Activated gamma-delta T cell treated with Interleukin-2 at 50 U/mL for 16 hours (primary cell): ENCODE results near the gene ANKIB1.
"Not testable (repeated sequence)": the region's sequence is repeated elsewhere in the genome, so short reads cannot be mapped to it uniquely, and the experiment has no call there.

Source experiments
- DNase-seq: peaks from one replicate; pipeline ENCODE4 v3.0.0-alpha.2; 2020

The ANKIB1 gene

GRCh38 chr7:92245487-92246359 is at the start of gene ANKIB1, which contains the start of gene KRIT1:
ANKIB1 (plus strand) TSS chr7:92245974; CDS start chr7:92294979, 49,005 bp downstream.
KRIT1 (minus strand) TSS chr7:92245914; CDS start chr7:92242135, 3,779 bp downstream.
- peak; percentile 81 for DNase-seq

GRCh38 chr7:92200791-92201190 is 45.0 kb upstream of the ANKIB1 start:
- no peak for DNase-seq

DNA sequence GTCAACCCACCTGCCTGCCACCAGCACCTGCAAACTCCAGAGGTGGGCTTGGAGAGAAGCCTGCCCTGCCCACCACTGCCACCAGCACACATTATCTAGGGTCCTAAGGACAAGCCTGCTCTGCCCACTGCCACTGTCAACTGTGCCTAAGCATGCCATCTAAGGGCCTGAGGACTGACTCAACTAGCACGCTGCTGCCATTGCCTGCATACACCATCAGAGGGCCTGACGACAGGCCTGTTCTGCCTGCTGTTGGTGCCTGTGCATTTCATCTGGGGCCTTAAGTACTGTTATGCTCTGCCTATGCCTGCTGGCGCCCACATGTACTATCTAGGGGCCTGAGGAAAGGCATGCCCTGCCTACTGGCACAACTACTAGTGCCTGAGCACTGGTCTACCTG is 39.8 kb upstream of the ANKIB1 start:
- DNase-seq: no peak

DNA sequence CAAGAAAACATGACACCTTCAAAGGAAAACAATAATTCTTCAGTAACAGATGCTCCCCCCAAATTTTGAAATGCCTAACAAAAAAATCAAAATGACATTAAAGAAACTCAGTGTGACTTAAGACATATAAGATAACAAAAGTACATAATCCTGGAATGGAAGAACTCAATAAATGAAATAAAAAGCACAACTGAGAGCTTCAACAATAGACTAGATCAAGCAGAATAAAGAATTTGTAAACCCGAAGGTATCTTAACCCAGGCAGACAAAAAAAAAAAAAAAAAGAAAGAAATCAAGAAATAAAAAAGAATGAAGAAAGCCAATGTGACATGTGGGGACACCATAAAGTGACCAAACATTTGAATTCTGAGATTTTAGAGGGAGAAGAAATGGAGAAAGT is 39.1 kb upstream of the ANKIB1 start:
- no peak for DNase-seq

DNA sequence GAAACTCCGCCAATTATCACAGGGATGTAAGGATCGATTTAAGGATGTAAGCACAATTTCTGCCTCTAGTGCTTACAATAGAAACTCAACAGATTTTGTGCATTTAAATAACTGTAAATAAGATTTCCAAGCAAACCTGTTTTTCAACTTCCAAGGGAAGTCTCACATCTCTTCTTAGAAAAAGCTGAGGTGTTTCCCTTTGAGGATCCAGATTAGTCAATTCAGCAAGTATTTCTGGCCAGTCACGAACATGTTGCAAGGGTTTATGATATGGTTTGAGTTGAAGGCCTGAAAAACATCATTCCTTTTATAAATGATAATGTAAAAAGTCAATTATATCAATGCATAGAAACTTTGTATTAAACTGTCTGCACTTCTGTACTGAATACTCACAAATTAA is 24.0 kb upstream of the ANKIB1 start:
- DNase-seq: no peak

DNA sequence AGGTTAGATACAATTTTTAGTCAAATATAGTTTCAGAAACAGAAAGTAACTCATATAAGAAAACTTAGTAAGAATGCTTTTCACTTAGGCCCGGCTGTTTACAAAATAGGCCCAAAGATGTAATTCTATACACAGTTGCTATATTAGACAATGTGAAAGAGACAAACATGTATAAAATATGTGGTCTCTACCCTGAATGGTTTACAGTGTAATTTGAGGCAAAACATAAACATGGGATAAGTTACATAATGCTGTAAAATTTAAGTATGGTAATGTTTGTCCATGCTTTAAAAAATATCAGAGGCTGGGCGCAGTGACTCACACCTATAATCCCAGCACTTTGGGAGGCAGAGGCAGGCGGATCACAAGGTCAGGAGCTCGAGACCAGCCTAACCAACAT is 18.8 kb upstream of the ANKIB1 start:
- DNase-seq: no peak

GRCh38 chr7:92228100-92228499 is 17.7 kb upstream of the ANKIB1 start:
- DNase-seq: no peak

- DNase-seq: no peak
Measured at GRCh38 chr7:92228742-92229141, 17.0 kb upstream of the ANKIB1 start.

DNA sequence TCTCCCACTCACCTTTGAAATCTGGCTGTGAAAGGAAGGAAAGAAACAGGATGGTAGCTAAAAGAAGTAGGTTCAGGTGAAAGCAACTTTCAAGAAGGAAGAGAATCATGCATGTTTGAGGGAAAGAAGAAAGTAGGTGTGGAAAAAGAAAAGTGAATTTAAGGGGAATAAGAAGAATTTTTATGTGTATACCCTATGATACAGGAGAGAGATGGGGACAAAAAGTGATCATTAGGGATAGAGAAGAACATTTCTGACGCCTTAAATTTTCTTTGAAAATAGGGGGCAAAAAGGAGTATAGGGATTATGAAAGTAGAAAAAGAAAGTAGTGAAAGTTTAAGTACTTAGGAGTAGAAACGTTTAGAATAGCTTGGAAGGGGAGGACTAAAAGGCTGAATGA is 15.2 kb upstream of the ANKIB1 start:
- DNase-seq: no peak

DNA sequence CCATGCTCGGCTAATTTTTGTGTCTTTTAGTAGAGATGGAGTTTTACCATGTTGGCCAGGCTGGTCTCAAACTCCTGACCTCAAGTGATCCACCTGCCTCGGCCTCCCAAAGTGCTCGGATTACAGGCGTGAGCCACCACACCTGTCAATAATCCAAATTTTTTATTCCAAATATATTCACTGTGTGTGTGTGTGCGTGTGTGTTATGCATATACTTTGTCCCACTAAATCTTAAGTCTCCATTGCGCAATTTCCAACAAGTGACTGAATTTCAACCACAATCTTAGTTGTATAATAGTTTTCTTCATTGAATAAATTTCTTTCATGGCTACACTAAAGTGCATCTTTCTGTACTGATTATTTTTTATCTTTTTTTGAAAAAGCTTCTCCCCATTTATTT is 2.8 kb upstream of the ANKIB1 start:
- DNase-seq: no peak

DNA sequence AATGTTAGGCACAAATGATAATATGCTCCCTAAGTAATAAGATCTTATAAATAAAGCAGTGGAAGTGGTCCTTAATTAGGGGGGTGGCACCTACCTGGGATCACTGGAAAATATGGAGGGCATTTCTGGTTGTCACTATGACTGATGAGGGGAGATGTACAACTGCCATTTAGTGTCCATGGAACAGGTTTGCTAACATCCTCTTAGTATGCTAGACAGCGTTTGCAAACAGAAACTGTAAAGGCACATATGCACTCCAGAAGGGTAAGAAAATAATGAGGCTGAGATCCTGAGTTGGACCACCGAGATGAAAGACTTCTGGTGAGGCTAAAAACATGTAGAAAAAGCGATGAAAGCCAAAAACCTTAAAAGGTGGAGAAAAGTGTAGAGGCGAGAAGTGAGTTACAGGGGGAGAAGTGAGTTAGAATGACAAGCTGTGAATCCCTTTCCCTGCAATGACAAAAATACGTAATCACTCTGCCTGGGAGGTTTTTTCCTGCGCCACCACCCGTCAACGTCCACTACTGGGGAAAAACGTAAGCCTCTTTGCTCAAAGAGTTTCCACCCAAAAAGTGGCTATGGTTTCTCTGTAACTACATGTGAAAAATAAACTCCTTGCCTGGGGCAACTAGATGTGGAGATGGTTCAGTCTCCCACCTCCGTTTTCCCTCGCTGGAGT is 827 bp upstream of the ANKIB1 start:
- DNase-seq: no peak

- DNase-seq: peak; percentile 20
Measured at GRCh38 chr7:92246360-92247101, 757 bp downstream of the ANKIB1 start.

- DNase-seq: no peak
Measured at GRCh38 chr7:92250603-92251002, 4.8 kb downstream of the ANKIB1 start.

GRCh38 chr7:92251181-92251580 is 5.4 kb downstream of the ANKIB1 start:
- DNase-seq: no peak

DNA sequence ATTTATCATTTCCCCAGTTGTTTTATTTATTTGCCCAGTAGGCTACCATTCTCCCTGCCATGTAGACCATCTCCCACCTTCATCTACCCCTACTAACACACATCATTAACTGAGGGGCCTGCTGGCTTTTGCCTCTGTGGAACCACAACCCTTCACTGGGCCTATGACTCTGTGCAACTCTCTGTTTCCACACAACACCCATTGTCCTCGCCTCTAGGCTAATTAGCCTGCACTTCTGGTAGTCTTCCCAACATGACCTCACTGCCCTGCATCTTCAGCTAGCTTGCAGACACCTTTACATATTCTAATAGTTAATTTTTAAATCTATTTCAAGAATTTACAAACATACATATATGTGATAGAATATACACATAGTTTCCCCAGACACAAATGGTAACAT is 7.5 kb downstream of the ANKIB1 start:
- no peak for DNase-seq

DNA sequence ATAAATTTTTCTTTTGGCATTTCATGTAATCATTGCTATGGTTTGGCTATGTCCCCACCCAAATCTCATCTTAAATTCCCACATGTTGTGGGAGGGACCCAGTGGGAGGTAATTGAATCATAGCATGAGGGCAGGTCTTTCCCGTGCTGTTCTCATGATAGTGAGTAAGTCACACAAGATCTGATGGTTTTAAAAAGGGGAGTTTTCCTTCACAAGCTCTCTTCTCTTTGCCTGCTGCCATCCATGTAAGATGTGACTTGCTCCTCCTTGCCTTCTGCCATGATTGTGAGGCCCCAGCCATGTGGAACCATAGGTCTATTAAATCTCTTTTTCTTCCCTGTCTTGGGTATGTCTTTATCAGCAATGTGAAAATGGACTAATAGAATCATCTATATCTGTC is 9.0 kb downstream of the ANKIB1 start:
- not testable (repeated sequence) for DNase-seq

DNA sequence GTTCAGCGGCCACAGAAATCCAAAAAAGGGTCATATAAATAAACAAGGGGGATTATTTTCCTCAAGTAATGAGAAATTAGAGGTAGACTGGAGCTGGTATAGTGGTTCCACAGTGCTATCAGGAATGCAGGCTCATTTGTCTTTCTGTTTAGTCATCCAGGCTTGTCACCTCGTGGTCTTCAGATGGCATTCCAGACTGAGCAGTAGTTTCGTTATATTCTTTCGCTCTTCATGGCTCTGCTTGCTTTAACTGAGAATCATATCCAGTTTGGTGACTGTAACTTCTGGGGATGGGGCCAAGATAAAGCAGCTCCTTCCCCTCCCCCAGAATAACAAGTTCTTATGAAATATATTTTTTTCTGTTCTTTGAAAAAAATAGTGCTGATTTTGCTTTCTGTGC is 9.5 kb downstream of the ANKIB1 start:
- DNase-seq: no peak

- DNase-seq: no peak
Measured at GRCh38 chr7:92259062-92259461, 13.3 kb downstream of the ANKIB1 start.

GRCh38 chr7:92259610-92260247 is 14.0 kb downstream of the ANKIB1 start:
- no peak for DNase-seq

- DNase-seq: no peak
Measured at GRCh38 chr7:92260248-92260781, 14.5 kb downstream of the ANKIB1 start.

- DNase-seq: no peak
Measured at GRCh38 chr7:92266415-92267241, 20.9 kb downstream of the ANKIB1 start.

GRCh38 chr7:92268921-92269320 is 23.1 kb downstream of the ANKIB1 start:
- no peak for DNase-seq
